Mesenteric fat pad (tissue), 1 donor: ENCODE measurements around the gene NKX6-1. TPM values are rescaled to one million over a fixed set of nuclear protein-coding genes. Genes with fewer than 3 reads are reported as not detected.

Source experiments
- DNase-seq: peaks from one replicate; pipeline ENCODE4 v3.0.0-alpha.2; 2020; ENCODE audit warnings: low spot score
- total RNA-seq: library from RNA; stranded (reverse); fragmentation: NEBNext Ultra II Directional; extraction: Animal tissue kit (Norgen Biotek cat#: 25700); gene quantifications from one replicate; pipeline ENCODE4 v1.2.1, GENCODE V29; 2021
- donor health status: DM: yes; HTN: yes; CAD: no.

The NKX6-1 gene
- total RNA-seq, 1 donor from 2014 or later = not detected

DNA sequence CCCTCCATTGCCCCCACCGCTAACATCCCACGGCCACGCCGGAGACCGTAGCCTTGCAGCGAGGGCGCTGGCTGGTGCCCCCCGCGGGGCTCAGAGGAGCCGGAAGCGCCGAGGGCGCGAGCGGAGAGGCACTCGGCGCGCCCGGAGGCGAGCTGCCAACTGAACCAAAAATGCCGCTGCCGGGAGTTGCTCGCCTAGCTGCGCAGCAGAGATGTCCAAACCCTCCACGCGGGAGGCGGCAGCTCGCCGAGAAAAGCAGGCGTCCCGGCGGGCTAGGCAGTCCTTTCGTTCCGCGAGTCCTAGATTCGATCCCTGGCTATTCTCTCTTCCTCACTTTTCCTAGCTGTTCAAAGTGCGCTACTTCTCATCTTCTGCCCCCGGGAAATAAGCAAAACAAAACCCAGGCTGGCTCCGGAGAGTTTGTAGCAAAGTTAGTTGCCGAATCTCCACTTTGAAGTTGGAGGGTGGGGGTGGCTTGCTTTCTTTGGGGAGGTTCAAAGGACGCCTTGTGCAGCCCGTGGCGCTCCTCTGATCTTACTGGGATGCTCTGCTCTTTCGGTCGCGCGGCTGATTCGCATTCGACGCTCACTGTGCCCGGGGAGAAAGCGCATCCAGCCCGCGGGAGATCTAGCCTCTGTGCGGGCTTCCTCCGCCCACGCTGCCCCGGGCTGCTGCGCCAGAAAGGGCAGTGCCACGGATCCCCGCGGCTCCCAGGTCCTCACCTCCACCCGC lies 723 bp downstream of the NKX6-1 start:
- no peak for DNase-seq

DNA sequence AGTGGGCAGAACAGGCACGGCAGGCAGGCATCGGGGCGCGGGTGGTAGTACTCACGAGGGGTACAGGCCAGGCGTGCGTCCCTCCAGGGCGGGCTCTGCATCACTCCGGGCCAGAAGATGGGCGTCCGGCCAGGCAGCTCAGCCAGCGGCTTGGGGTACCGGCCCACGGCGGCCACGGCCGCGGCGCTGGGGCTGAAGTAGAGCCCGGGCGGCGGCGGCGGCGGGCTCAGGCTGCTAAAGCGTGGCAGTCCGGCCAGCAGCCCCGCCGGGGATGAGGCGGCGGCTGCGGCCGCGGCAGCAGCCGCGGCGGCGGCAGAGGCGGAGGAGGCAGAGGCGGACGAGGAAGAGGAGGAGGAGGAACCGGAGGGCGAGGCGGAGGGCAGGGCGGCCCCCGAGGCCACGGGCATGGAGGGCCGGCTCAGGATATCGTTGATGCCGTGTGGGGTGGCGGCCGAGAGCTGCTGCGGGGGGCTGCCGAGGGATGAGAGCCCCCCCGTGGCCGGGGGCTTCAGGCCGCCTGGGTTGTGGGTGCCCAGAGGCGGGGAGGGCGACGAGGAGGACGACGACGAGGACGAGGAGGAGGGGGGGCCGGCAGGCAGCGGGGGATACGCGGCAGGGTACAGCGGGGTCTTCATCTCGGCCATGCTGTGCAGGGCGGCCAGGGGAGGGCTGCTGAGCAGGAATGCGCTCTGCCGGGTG lies 1.4 kb downstream of the NKX6-1 start:
- DNase-seq = no peak

DNA sequence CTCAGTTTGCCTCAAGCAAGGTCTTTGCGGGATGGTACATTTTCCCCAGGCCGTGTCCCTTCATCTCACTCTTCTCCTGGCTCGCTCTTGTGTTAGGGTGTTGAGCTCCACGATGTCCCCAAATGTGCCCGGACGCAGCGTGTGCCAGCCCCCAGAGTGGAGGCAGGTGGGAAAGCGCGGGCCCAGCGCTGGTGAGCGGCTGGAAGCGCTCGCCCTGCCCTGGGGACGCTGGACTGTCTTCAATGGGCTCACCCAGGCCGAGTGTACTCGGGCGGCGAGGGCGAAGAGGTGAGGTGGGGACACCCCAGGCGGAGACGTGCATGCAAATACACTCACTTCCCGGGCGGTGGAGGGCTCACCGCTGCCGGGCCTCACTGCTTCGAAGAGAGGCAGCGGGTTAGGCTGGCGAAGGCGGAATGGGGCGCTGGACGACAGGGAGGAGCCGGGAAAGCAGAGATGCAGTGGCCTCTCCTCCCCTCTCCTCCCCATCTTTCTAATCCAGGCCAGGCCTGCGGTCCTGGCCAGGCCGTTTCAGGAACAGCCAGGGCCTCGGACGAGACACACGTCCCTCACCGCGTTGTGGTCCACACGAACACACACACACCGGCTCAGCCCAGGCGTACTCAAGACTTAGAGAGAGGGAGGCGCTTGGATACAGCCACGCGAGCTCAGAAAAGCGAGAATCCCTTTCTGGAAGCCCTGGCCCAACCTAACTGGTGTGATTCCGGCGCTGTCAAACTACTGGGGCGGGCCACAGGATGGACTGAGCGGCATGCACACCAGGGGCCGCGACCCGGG lies 2.2 kb downstream of the NKX6-1 start:
- DNase-seq = no peak

DNA sequence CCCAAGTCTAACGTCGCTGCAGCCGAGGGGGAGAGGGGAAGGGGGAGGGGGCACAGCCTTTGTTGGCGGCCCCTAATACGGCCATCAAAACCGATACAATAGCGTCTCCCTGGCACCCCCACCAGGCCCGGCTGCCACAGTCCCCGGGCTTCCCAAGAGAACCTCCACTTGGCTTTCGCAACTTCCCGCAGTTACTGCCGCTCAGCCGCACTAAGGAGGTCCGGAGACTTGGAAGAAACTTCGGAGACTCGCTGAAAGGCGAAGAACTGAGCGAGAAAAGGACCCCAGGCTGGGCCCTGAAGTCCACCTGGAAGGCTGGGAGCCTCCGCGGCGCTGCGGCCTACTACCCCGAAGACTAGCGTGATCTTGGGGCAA lies 2.8 kb downstream of the NKX6-1 start:
- DNase-seq = no peak

DNA sequence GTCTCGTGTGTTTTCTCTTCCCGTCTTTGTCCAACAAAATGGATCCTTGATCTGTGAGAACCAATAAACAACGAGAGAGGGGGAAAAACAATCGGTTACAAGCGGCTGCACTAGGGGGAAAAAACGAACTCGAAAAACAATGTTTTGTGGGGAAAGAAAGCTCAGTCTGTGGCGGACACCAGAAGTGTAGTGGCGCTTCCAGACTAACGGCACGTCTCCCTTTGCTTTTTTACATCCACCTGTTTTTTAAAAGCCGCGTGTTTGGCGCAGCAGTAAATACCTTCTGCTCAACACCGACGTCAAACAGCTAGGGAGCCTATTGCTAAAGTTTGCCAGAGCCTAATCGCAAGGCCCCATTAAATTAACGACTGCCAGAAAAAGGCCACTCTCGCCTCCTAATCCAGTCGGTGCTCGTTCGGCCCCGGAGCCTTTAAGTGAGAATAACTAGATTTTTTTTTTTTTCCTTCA lies 3.3 kb downstream of the NKX6-1 start:
- DNase-seq = no peak

DNA sequence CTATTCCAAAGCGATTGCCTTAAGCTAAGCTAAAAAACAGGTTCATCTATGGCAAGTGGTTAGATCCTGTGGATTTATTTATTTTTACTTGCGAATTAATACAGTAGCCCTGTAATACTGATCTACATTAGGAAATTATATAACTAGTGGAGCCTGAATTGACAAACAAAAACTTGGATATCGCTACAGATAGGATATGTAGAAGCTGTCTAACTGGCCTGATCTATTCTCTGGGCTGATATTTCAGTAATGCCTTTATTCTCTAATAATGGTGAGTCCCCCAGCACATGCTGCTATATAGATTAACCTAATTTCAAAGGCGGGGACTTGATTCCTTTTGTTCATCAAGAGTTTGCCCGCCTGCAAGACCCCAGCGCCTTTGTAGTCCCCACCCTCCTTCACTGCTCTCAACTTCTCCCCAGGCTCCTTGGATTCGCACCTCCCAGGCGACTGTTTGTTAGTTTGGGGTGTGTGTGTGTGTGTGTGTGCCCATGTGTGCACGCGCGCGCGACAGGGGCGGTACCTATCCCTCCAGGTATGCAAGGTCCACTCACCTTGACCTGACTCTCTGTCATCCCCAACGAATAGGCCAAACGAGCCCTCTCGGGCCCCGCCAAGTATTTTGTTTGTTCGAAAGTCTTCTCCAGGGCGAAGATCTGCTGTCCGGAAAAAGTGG lies 3.8 kb downstream of the NKX6-1 start:
- DNase-seq = no peak

DNA sequence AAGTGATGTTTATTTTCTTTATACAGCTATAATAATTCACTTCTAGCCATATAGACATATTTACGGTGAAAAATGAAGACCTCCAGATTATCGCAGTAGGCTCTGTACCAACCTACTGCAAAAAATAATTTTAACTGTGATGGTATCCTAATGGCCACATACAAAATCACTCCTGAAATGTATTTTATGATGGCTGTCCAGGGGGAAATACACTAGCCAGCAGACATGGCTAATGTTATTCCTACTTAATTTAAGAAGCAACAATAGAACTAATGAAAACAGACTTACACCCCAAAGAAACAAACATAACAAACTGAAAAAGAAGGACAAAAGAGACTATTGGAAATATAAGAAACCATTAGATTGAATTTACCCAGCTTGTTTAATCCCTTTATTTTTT lies 4.6 kb downstream of the NKX6-1 start:
- DNase-seq = no peak

DNA sequence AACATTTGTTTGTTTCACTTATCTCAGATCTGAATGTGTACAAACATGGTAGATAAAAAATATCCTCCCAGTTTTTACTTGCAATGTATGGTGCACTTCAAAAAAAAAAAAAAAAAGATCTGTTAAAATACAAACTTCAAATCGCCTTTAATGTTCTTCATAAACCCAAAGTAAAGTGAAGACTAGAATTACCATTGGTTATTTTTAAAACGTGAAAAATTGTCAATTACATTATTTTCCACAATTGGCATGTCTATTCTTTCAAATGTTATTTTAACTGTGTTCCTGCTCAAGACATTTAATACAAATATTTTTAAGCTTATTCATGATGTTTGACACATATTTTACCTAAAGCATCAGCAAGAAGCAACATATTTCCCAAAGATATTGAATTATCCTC lies 5.0 kb downstream of the NKX6-1 start:
- no peak for DNase-seq

DNA sequence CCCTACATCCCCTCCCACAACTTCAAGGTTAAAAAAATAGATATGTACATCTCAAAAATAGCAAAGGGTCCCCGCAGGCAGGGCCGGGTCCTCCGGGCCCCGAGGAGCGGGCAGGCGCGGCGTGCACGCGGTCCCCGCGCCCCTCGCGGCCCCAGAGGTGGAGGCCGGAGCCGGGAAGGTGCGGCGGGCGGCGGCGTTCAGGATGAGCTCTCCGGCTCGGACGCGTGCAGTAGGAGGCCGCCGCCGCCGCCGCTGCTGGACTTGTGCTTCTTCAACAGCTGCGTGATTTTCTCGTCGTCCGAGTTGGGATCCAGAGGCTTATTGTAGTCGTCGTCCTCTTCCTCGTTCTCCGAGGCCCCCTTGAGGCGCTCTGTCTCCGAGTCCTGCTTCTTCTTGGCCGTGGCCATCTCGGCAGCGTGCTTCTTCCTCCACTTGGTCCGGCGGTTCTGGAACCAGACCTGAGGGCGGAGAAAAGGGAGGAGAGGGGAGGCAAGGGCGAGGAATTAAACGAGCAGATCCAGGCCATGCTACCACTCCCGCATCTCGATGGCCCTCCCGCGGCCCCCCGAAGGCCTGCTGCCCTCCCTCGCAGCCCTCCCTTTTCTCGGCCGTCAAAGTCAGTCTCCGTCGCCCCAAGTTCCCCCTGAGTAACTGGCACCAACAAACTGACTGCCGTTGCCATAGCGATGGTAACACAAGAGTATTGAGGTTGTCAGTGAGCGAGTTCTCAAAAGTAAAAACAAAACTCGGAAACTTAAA lies 5.8 kb downstream of the NKX6-1 start:
- DNase-seq = no peak

DNA sequence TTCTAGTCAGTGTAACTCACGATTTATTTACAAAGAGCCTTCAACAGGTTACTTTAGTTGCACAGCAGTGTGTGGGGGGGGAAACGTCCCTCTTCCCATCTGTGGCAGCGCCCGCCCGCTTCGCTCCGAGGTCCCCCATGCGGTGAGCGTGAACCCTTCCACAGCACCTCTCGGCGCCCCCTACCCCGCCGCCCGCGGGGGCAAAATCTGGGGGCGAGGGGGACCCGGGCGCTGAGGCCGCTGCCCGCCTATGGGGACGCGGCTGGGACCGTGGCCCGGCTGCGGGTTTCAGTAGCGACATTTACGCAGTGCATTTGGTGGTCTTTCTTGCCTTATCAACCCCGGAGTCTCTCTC lies 6.4 kb downstream of the NKX6-1 start:
- DNase-seq = no peak

DNA sequence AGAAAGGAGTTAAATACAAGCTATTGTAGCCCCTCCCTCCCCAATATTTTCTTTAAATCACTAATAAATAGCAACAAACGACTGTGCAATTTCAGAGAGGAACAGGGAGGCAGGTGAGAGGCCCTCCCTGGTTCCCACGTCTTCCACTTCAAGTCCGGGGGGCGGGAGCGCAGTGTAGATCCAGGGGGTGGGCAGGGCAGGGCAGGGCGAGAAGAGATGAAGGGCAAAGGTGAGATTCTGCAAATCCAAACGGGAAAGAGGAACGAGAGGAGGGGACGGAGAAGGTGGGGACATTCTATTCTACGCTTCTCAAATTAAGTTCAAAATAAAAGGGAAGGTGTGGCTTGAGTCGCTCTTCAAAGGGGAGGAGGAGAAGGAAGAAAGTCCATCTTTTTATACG lies 6.8 kb downstream of the NKX6-1 start:
- no peak for DNase-seq

DNA sequence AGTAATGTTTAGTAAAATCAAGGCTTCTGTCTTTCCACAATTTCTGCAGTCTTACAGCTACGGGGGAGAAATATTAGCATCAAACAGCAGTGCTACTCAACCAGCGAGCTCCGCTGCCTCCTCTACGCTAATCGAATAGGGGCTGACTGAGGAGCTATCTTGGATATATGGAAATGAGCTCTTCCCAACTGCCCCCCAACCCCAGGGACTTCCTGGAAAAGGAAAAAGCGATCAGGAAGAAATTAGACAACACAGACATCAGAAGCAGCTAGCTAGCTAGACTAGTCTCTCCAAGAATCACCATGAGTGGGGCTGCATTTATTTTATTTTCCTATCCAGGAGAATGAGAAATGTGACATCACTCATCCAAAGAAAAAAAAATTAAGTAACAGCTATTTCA lies 7.6 kb downstream of the NKX6-1 start:
- DNase-seq = no peak

DNA sequence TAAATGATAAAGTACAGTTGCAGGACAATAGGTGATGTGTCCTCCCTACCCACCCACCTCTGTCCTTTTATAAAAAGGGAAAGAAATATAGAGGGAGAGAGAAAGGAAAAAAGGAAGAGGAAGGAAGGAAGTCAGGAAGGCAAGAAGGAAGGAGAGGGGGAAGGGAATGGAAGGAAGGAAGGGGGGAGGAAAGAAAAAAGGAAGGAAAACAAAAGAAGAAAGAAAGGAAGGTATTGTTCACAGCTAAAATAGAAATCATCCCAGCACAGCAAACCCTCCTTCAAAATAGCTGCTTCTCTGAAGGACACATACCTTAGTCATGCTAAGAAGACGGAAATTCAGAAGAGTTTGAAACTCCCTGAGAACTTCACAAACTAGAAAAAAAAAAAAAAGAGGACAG lies 8.4 kb downstream of the NKX6-1 start:
- DNase-seq = no peak

DNA sequence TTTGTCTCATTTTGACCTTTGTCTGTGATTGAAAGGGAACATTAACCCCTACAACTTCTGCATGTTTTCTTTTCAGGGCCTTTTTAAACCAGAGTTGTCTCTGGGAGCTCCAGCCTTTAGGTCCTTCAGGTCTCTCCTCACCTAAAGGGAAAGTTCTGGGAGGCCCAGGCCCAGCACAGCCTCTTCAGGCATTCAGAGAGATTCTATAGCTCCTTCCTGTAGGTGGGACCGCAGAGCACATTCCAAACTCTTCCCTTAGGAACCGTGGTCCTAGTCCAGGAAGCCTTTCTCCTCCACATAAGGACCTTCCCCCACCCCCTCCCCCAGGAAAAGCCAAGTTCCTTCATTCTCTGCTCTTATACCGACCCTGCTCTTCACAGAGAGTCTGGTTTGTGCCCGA lies 14.9 kb downstream of the NKX6-1 start:
- DNase-seq = no peak

DNA sequence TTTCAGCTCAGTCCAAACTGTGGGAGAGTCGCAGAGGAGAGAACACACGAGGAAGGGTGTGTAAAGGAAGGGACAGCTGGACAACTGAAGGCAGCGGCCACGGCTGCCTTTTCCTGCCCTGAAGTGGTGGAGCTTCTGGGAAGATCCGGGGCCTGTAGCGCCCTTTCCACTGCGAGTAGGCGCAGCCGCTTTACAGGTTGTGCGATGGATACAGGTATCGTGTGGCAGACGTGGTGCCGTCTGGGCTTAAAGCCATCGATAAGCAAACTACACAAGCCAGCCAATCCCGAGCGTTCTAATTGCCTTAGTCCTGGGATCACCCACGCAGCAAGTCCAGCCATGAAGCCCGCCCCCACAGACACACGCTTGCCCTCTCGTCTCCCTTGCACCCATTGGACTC lies 15.4 kb downstream of the NKX6-1 start:
- DNase-seq = no peak

DNA sequence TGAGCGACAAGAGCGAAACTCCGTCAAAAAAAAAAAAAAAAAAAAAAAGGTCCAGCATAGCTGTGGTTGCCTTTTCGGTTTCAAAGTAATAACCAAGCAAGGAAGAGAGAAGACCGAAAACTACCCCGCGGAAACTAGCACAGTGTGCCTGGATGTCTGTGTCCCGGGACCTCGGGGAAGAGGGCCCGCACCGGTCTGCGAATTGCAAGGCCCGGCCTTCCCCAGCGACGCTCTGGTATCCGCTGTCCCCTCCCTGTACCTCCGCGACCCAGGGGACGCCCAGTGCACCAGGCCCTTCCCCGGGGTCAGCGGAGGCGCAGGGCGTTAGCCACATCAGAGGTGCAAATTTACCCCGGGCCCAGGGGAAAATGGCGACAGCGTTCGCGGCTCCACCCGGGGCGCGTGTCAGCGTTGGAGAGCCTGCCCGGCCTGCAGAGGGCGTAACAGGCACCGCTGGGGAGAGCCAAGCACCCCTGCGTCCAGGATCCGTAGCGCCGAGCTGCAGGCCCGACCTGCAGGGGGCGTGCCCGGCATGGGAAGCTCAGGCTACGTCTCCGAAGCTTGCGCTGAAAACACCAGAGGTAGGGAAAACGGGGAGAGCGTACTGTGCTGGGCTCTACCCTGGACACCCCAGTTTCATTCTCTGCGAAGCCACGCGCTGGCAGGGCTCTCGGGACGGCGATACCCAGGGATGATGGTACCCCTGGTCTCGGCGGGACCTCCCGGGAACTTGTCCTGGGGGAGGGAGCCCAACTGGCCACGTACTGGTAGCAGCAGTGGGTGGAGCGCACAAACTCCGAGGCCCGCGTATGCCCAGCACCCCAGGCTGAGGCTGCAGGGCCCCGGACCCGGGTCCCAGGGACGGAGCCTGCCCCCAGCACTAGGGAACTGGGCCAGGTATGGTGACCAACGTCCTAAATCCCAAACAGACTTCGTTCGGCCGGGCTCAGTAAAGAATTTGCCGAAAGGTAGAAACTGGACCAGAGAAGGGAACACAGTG lies 16.2 kb downstream of the NKX6-1 start:
- DNase-seq = no peak

DNA sequence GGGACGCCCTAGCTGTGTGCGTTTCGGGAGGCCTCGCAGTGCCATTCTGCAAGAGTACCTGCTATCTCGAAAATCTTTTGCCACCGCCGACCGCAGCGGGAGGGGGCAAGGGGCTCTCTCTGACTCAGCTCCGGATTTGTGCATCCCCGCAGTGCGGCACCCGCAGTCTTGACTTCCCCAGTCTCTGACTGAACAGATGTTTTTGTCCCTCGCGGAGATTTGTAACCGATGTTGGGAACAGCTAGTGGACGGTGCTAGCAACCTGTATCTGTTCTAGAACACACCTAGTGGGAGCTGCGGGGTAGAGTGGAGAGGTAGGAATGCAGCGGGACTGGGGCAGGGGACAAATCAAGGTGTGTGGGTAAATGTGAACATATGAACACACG lies 17.2 kb downstream of the NKX6-1 start:
- no peak for DNase-seq

DNA sequence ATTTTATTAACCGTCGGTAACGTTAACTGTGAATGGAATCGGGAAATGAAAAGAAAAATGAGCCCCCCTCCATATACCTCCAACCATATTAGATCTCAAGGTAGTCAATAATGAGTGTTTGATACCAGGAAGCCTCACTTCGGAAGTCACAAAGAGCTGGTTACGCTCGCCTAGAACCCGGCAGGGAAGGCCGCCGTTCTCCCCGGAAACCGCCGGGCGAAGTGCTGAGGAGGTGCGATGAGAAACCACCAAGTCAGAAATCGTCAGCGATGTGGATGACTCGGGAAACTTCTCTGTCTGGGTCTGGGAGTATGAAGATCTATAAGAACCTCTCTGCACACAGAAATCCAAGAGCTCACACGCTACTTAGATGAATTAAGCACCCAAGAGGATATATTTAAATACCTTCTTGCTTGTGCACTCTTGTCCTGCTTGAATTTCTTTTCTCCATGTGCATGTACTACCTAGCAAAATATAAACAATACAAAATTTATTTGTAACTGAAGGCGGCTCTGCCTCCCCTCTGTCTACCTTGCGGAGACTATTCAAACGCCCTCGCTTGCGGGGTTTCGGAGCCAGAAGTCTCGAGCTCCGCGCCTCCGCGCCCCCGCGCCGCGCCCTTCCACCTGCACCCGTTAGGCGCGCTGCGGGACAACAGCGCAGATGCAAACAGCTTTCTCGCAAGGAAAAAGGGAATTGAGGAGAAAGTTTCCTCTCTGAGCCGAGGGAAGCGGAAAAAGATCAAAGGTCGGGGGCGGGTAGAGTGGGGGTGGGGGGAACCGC lies 17.8 kb downstream of the NKX6-1 start:
- DNase-seq = no peak

DNA sequence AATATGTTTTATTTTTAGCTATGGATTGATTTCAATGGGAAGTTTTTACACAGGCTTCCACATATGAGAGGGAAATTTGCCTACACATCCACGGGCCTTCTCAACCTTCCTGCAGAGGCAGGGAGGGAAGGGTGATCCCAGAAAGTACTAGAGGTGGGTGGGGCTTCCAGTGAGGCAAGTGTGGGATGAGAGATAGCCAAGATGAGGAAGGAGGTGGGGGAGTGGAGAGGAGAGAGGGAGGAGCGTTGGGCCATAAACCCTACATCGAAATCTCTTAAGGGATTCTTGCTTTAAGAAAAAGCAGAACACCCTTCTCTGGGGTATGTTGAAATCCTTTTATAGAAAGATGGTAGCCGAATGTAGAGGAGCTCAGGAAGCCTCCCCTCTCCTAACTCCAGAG lies 19.0 kb downstream of the NKX6-1 start:
- DNase-seq = no peak
